ENCODE data around the gene AGAP5. TPM values are rescaled to one million over a fixed set of nuclear protein-coding genes. Genes with fewer than 3 reads are reported as not detected.

AGAP5 gene
- total and polyA plus RNA-seq, 4 donors: 3.2 to 8.9 (median 7.1) TPM

DNA sequence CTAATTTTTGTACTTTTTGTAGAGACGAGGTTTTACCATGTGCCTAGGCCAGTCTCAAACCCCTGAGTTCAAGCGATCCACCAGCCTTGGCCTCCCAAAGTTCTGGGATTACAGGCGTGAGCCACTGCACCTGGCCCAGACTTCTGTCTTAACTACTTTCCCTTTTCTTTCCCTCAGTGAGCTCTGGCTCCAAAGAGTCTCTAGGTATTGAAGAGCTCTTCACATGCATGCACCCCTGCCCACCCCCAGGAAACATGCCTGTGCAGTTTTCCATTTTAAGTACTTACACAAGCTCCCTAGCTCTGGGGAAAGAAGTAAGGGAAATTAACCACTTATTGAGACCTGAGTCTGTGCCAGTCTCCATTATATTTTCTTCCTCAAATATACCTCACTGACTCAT, 58.6 kb downstream of the AGAP5 start:
- H3K27ac ChIP-seq (ENCODE audit: low read depth in 1 of 2, low read length in 1 of 2): no peak overlapping the region
- WGBS, 2 donors: 74 to 95% methylated on average over 3 of the region's 3 CpGs
- TF ChIP-seq, protein P1, sequence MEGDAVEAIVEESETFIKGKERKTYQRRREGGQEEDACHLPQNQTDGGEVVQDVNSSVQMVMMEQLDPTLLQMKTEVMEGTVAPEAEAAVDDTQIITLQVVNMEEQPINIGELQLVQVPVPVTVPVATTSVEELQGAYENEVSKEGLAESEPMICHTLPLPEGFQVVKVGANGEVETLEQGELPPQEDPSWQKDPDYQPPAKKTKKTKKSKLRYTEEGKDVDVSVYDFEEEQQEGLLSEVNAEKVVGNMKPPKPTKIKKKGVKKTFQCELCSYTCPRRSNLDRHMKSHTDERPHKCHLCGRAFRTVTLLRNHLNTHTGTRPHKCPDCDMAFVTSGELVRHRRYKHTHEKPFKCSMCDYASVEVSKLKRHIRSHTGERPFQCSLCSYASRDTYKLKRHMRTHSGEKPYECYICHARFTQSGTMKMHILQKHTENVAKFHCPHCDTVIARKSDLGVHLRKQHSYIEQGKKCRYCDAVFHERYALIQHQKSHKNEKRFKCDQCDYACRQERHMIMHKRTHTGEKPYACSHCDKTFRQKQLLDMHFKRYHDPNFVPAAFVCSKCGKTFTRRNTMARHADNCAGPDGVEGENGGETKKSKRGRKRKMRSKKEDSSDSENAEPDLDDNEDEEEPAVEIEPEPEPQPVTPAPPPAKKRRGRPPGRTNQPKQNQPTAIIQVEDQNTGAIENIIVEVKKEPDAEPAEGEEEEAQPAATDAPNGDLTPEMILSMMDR (IDR thresholded peaks at IDR 0.05; ENCODE audit: control extremely low read depth, extremely low read depth): no peak
- H3K4me1 ChIP-seq (ENCODE audit: control insufficient read depth in 5 of 5, insufficient read depth in 5 of 5, low read length in 5 of 5): peaks cover 0 to 3% (median 0%) of the 10 kb centered on the region in 5 donors
- H3K9me3 ChIP-seq (ENCODE audit: control insufficient read depth in 4 of 4, insufficient read depth in 3 of 4, low read length in 3 of 4): peaks cover 0 to 2% (median 0%) of the 10 kb centered on the region in 4 donors
- DNase-seq: peak in 2 of 3 donors; percentile 34 to 48
- no peak overlapping the region for H3K4me3 ChIP-seq
- H3K9ac ChIP-seq (ENCODE audit: insufficient read depth in 1 of 2, low read length in 2 of 2): no peak overlapping the region
- ATAC-seq (ENCODE audit: insufficient read depth, low FRiP score): no peak
- no peaks in the 10 kb centered on the region for H3K36me3 ChIP-seq (ENCODE audit: control insufficient read depth in 4 of 4, insufficient read depth in 4 of 4, low read length in 4 of 4)
- no peaks in the 10 kb centered on the region for H3K27me3 ChIP-seq (ENCODE audit: control insufficient read depth in 3 of 3, insufficient read depth in 3 of 3, low read length in 2 of 3)

DNA sequence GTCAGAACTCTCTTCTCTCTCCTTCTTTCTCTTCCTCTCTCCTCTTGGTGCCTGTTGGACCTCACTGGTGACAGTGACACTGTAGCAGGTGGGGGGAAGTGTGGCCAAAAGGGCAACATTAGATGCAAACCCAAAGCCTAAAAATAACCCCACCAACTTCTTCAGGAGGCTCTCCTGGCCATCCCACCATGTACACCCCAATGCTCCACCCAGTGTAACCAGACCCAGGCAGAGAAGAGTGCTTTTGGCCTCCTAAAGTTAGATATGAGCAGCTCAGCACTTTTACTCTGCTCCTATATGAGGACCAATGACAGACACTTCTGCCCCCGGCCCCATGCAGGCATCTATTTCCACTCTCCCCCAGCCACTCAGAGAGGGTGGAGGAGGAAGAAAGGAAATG, 62.1 kb downstream of the AGAP5 start:
- H3K27me3 ChIP-seq (ENCODE audit: control insufficient read depth in 3 of 3, insufficient read depth in 3 of 3, low read length in 2 of 3): no peaks in the 10 kb centered on the region
- H3K27ac ChIP-seq (ENCODE audit: low read depth in 1 of 2, low read length in 1 of 2): no peak overlapping the region
- DNase-seq: no peak
- H3K9ac ChIP-seq (ENCODE audit: insufficient read depth in 1 of 2, low read length in 2 of 2): no peak overlapping the region
- H3K4me1 ChIP-seq (ENCODE audit: control insufficient read depth in 5 of 5, insufficient read depth in 5 of 5, low read length in 5 of 5): peaks cover 0 to 3% (median 0%) of the 10 kb centered on the region in 5 donors
- no peaks in the 10 kb centered on the region for H3K36me3 ChIP-seq (ENCODE audit: control insufficient read depth in 4 of 4, insufficient read depth in 4 of 4, low read length in 4 of 4)
- TF ChIP-seq, protein P1 (IDR thresholded peaks at IDR 0.05; ENCODE audit: control extremely low read depth, extremely low read depth): no peak
- H3K4me3 ChIP-seq: no peak overlapping the region
- peaks cover 0 to 2% (median 0%) of the 10 kb centered on the region in 4 donors for H3K9me3 ChIP-seq (ENCODE audit: control insufficient read depth in 4 of 4, insufficient read depth in 3 of 4, low read length in 3 of 4)
- WGBS, 2 donors: 27 to 64% methylated on average over 1 of the region's 1 CpG
- ATAC-seq (ENCODE audit: insufficient read depth, low FRiP score): no peak

DNA sequence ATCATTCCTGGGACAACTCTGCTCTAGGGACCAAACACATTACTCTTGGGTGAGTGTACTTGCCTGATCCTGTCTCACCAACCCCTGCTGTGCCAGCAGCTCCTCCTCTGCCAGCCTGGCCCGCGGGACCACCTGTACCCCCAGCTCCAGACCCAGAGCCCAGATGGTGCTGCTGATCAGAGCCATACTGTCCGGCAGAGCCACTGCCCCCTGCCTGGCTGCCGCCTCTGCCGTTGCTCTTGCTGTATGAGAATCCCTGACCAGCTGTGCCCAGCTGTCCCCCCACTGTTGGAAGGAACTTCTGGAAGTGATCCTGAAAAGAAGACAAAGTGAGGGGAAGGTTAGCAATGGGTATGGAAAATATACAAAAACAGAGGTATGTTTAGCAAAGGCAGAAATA, 63.5 kb downstream of the AGAP5 start:
- 73 to 84% methylated on average over 5 of the region's 5 CpGs for WGBS, 2 donors
- Histone ChIP-seq H3K9ac (ENCODE audit: insufficient read depth in 1 of 2, low read length in 2 of 2) (no peak overlapping the region), H3K27me3 (ENCODE audit: control insufficient read depth in 3 of 3, insufficient read depth in 3 of 3, low read length in 2 of 3) (no peaks in the 10 kb centered on the region), H3K4me1 (ENCODE audit: control insufficient read depth in 5 of 5, insufficient read depth in 5 of 5, low read length in 5 of 5) (peaks cover 0 to 3% (median 0%) of the 10 kb centered on the region in 5 donors), H3K27ac (ENCODE audit: low read depth in 1 of 2, low read length in 1 of 2) (no peak overlapping the region), H3K9me3 (ENCODE audit: control insufficient read depth in 4 of 4, insufficient read depth in 3 of 4, low read length in 3 of 4) (peaks cover 0 to 2% (median 0%) of the 10 kb centered on the region in 4 donors), H3K4me3 (no peak overlapping the region), H3K36me3 (ENCODE audit: control insufficient read depth in 4 of 4, insufficient read depth in 4 of 4, low read length in 4 of 4) (no peaks in the 10 kb centered on the region)
- TF ChIP-seq, protein P1 (IDR thresholded peaks at IDR 0.05; ENCODE audit: control extremely low read depth, extremely low read depth): no peak
- DNase-seq: peak; percentile 47 to 58 (median 48)
- no peak for ATAC-seq (ENCODE audit: insufficient read depth, low FRiP score)

DNA sequence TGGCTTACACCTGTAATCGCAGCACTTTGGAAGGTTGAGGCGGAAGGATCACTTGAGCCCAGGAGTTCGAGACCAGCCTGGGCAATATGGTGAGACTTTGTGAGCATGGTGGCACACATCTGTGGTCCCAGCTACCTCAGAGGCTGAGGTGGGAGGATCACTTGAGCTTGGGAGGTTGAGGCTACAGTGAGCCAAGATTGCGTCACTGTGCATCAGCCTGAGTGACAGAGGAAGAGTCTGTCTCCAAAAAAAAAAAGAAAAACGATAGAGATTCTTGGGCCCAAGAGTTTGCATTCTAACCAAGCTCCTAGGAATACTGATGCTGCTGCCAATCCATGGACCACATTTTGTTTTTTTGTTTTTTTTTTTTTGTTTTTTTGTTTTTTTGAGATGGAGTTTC, 68.7 kb downstream of the AGAP5 start:
- TF ChIP-seq, protein P1 (IDR thresholded peaks at IDR 0.05; ENCODE audit: control extremely low read depth, extremely low read depth): no peak
- Histone ChIP-seq H3K36me3 (ENCODE audit: control insufficient read depth in 4 of 4, insufficient read depth in 4 of 4, low read length in 4 of 4) (no peaks in the 10 kb centered on the region), H3K4me1 (ENCODE audit: control insufficient read depth in 5 of 5, insufficient read depth in 5 of 5, low read length in 5 of 5) (peaks cover 0 to 6% (median 0%) of the 10 kb centered on the region in 5 donors), H3K27me3 (ENCODE audit: control insufficient read depth in 3 of 3, insufficient read depth in 3 of 3, low read length in 2 of 3) (no peaks in the 10 kb centered on the region), H3K9ac (ENCODE audit: insufficient read depth in 1 of 2, low read length in 2 of 2) (no peak overlapping the region), H3K4me3 (no peak overlapping the region), H3K9me3 (ENCODE audit: control insufficient read depth in 4 of 4, insufficient read depth in 3 of 4, low read length in 3 of 4) (no peaks in the 10 kb centered on the region), H3K27ac (ENCODE audit: low read depth in 1 of 2, low read length in 1 of 2) (no peak overlapping the region)
- ATAC-seq (ENCODE audit: insufficient read depth, low FRiP score) (no peak), DNase-seq (no peak)
- 94 to 96% methylated on average over 5 of the region's 5 CpGs for WGBS, 2 donors
